Activated CD4-positive, alpha-beta T cell treated with anti-CD3 and anti-CD28 coated beads, Interleukin-2, amount 10 ng/mL, durations not matched to agents 7 days and 5 days (primary cell): ENCODE measurements around the gene DCLK2. TPM values are rescaled to one million over a fixed set of nuclear protein-coding genes. Genes with fewer than 3 reads are reported as not detected.

Experiments
- CTCF ChIA-PET: fragments of 350-600 bp; sonication (Branson Sonifier 250); formaldehyde crosslinking; loops from one replicate; lab custom pipeline; 2021; ENCODE audit warnings: antibody characterized with exemption; lab: Charles Lee
- POLR2A ChIA-PET: fragments of 350-600 bp; sonication (Branson Sonifier 250); formaldehyde crosslinking; loops from one replicate; lab custom pipeline; 2021; ENCODE audit warnings: antibody characterized with exemption; lab: Charles Lee
- DNase-seq: peaks from one replicate; pipeline ENCODE4 v3.0.0-alpha.2; 2020
- H3K27ac Mint-ChIP-seq: one replicate; pipeline ENCODE4 v1.8.0; 2021; ENCODE audit warnings: mild to moderate bottlenecking, moderate library complexity, mixed read lengths
- H3K27me3 Mint-ChIP-seq: one replicate; pipeline ENCODE4 v1.8.0; 2021; ENCODE audit warnings: mixed read lengths
- H3K36me3 Mint-ChIP-seq: one replicate; pipeline ENCODE4 v1.8.0; 2021; ENCODE audit warnings: low read depth, mixed read lengths
- H3K4me1 Mint-ChIP-seq: one replicate; pipeline ENCODE4 v1.8.0; 2021; ENCODE audit warnings: mixed read lengths
- H3K4me3 Mint-ChIP-seq: one replicate; pipeline ENCODE4 v1.8.0; 2021; ENCODE audit warnings: mild to moderate bottlenecking, moderate library complexity, mixed read lengths
- H3K9me3 Mint-ChIP-seq: one replicate; pipeline ENCODE4 v1.8.0; 2021; ENCODE audit warnings: mixed read lengths
- total RNA-seq, 2 experiments: library from RNA; stranded (reverse); gene quantifications; one replicate each; pipeline ENCODE4 v1.2.3, GENCODE V29; 2021

DCLK2 gene
- total RNA-seq, 2 experiments from 2014 or later, result not detected

GRCh38 chr4:150074064-150074463 is 4.2 kb upstream of the DCLK2 start:
- DNase-seq, result no peak
- ChIA-PET CTCF (no interaction called here), POLR2A (no interaction called here)
- no peaks in the 10 kb centered on the region for H3K9me3 Mint-ChIP-seq
- no peak overlapping the region for H3K4me3 Mint-ChIP-seq
- H3K4me1 Mint-ChIP-seq, result no peaks in the 10 kb centered on the region
- H3K27ac Mint-ChIP-seq, result no peak overlapping the region
- H3K27me3 Mint-ChIP-seq, result peaks cover 45% of the 10 kb centered on the region
- H3K36me3 Mint-ChIP-seq, result no peaks in the 10 kb centered on the region

- no peak overlapping the region for H3K4me3 Mint-ChIP-seq
- ChIA-PET POLR2A (no interaction called here), CTCF (no interaction called here)
- no peaks in the 10 kb centered on the region for H3K4me1 Mint-ChIP-seq
- peaks cover 55% of the 10 kb centered on the region for H3K27me3 Mint-ChIP-seq
- no peak overlapping the region for H3K27ac Mint-ChIP-seq
- no peak for DNase-seq
- no peaks in the 10 kb centered on the region for H3K9me3 Mint-ChIP-seq
- H3K36me3 Mint-ChIP-seq, result no peaks in the 10 kb centered on the region
These were observed 385 bp downstream of the DCLK2 start for GRCh38 chr4:150078579-150079080.

- POLR2A ChIA-PET, result no interaction called here
- H3K4me3 Mint-ChIP-seq, result peak overlapping the region; percentile 57
- DNase-seq, result peak; percentile 24
- H3K27me3 Mint-ChIP-seq, result peaks cover 58% of the 10 kb centered on the region
- H3K9me3 Mint-ChIP-seq, result no peaks in the 10 kb centered on the region
- CTCF ChIA-PET, result no interaction called here
- H3K36me3 Mint-ChIP-seq, result no peaks in the 10 kb centered on the region
- H3K4me1 Mint-ChIP-seq, result no peaks in the 10 kb centered on the region
- no peak overlapping the region for H3K27ac Mint-ChIP-seq
These were observed 886 bp downstream of the DCLK2 start for GRCh38 chr4:150079081-150079581.

- Mint-ChIP-seq H3K36me3 (no peaks in the 10 kb centered on the region), H3K9me3 (no peaks in the 10 kb centered on the region), H3K4me3 (no peak overlapping the region), H3K27ac (no peak overlapping the region), H3K4me1 (no peaks in the 10 kb centered on the region), H3K27me3 (peaks cover 51% of the 10 kb centered on the region)
- ChIA-PET CTCF (no interaction called here), POLR2A (no interaction called here)
- DNase-seq, result no peak
These were observed 2.1 kb downstream of the DCLK2 start for GRCh38 chr4:150080337-150080736.

GRCh38 chr4:150080875-150081274 is 2.6 kb downstream of the DCLK2 start:
- DNase-seq, result no peak
- Mint-ChIP-seq H3K27ac (no peak overlapping the region), H3K4me3 (no peak overlapping the region), H3K36me3 (no peaks in the 10 kb centered on the region), H3K4me1 (no peaks in the 10 kb centered on the region), H3K9me3 (no peaks in the 10 kb centered on the region), H3K27me3 (peaks cover 45% of the 10 kb centered on the region)
- CTCF ChIA-PET, result no interaction called here
- POLR2A ChIA-PET, result no interaction called here

- Mint-ChIP-seq H3K27me3 (peaks cover 33% of the 10 kb centered on the region), H3K9me3 (no peaks in the 10 kb centered on the region), H3K36me3 (no peaks in the 10 kb centered on the region), H3K4me3 (no peak overlapping the region), H3K4me1 (no peaks in the 10 kb centered on the region), H3K27ac (no peak overlapping the region)
- CTCF ChIA-PET, result interaction anchor here (0.9 kb wide), 1 partner anchor 125 kb away, joined by 3 read pairs; no protein-coding TSS in a partner anchor
- POLR2A ChIA-PET, result no interaction called here
- DNase-seq, result no peak
These were observed 4.0 kb downstream of the DCLK2 start for GRCh38 chr4:150082241-150082640.

- Mint-ChIP-seq H3K36me3 (no peaks in the 10 kb centered on the region), H3K4me3 (no peak overlapping the region), H3K9me3 (no peaks in the 10 kb centered on the region), H3K4me1 (no peaks in the 10 kb centered on the region), H3K27me3 (peaks cover 10% of the 10 kb centered on the region), H3K27ac (no peak overlapping the region)
- DNase-seq, result no peak
- CTCF ChIA-PET, result no interaction called here
- POLR2A ChIA-PET, result no interaction called here
These were observed 8.8 kb downstream of the DCLK2 start for GRCh38 chr4:150087006-150087405.

GRCh38 chr4:150089732-150090131 is 11.5 kb downstream of the DCLK2 start:
- no peaks in the 10 kb centered on the region for H3K4me1 Mint-ChIP-seq
- H3K4me3 Mint-ChIP-seq, result no peak overlapping the region
- POLR2A ChIA-PET, result no interaction called here
- no peaks in the 10 kb centered on the region for H3K9me3 Mint-ChIP-seq
- CTCF ChIA-PET, result no interaction called here
- H3K36me3 Mint-ChIP-seq, result no peaks in the 10 kb centered on the region
- DNase-seq, result no peak
- H3K27ac Mint-ChIP-seq, result no peak overlapping the region
- peaks cover 4% of the 10 kb centered on the region for H3K27me3 Mint-ChIP-seq

GRCh38 chr4:150090836-150091235 is 12.6 kb downstream of the DCLK2 start:
- no peaks in the 10 kb centered on the region for H3K36me3 Mint-ChIP-seq
- POLR2A ChIA-PET, result no interaction called here
- DNase-seq, result no peak
- H3K27ac Mint-ChIP-seq, result no peak overlapping the region
- no peak overlapping the region for H3K4me3 Mint-ChIP-seq
- H3K27me3 Mint-ChIP-seq, result peaks cover 4% of the 10 kb centered on the region
- no peaks in the 10 kb centered on the region for H3K4me1 Mint-ChIP-seq
- no peaks in the 10 kb centered on the region for H3K9me3 Mint-ChIP-seq
- CTCF ChIA-PET, result no interaction called here

GRCh38 chr4:150094676-150095075 is 16.4 kb downstream of the DCLK2 start:
- no peak overlapping the region for H3K27ac Mint-ChIP-seq
- no peaks in the 10 kb centered on the region for H3K36me3 Mint-ChIP-seq
- no peak overlapping the region for H3K4me3 Mint-ChIP-seq
- CTCF ChIA-PET, result no interaction called here
- POLR2A ChIA-PET, result no interaction called here
- peaks cover 2% of the 10 kb centered on the region for H3K27me3 Mint-ChIP-seq
- no peaks in the 10 kb centered on the region for H3K4me1 Mint-ChIP-seq
- no peaks in the 10 kb centered on the region for H3K9me3 Mint-ChIP-seq
- DNase-seq, result no peak

- no peaks in the 10 kb centered on the region for H3K36me3 Mint-ChIP-seq
- no peak for DNase-seq
- no peak overlapping the region for H3K4me3 Mint-ChIP-seq
- no peaks in the 10 kb centered on the region for H3K9me3 Mint-ChIP-seq
- H3K27ac Mint-ChIP-seq, result no peak overlapping the region
- peaks cover 4% of the 10 kb centered on the region for H3K27me3 Mint-ChIP-seq
- no peaks in the 10 kb centered on the region for H3K4me1 Mint-ChIP-seq
- POLR2A ChIA-PET, result no interaction called here
- CTCF ChIA-PET, result no interaction called here
These were observed 18.4 kb downstream of the DCLK2 start for GRCh38 chr4:150096625-150097024.

- POLR2A ChIA-PET, result no interaction called here
- CTCF ChIA-PET, result no interaction called here
- H3K27me3 Mint-ChIP-seq, result peaks cover 2% of the 10 kb centered on the region
These were observed 20.0 kb downstream of the DCLK2 start for GRCh38 chr4:150098214-150098613.

GRCh38 chr4:150104404-150105027 is 26.3 kb downstream of the DCLK2 start:
- no peaks in the 10 kb centered on the region for H3K4me1 Mint-ChIP-seq
- no peaks in the 10 kb centered on the region for H3K9me3 Mint-ChIP-seq
- no peaks in the 10 kb centered on the region for H3K36me3 Mint-ChIP-seq
- peaks cover 9% of the 10 kb centered on the region for H3K27me3 Mint-ChIP-seq
- POLR2A ChIA-PET, result no interaction called here
- DNase-seq, result no peak
- no peak overlapping the region for H3K27ac Mint-ChIP-seq
- CTCF ChIA-PET, result no interaction called here
- H3K4me3 Mint-ChIP-seq, result no peak overlapping the region

More at GRCh38 chr4:150098214-150098613, 20.0 kb downstream of the DCLK2 start:
- Mint-ChIP-seq H3K4me3 (no peak overlapping the region), H3K27ac (no peak overlapping the region), H3K4me1 (no peaks in the 10 kb centered on the region), H3K36me3 (no peaks in the 10 kb centered on the region), H3K9me3 (no peaks in the 10 kb centered on the region)
- no peak for DNase-seq

GRCh38 chr4:150106886-150107285 is 28.6 kb downstream of the DCLK2 start:
- no peaks in the 10 kb centered on the region for H3K9me3 Mint-ChIP-seq
- POLR2A ChIA-PET, result no interaction called here
- H3K36me3 Mint-ChIP-seq, result no peaks in the 10 kb centered on the region
- no peak for DNase-seq
- CTCF ChIA-PET, result no interaction called here
- no peak overlapping the region for H3K4me3 Mint-ChIP-seq
- no peak overlapping the region for H3K27ac Mint-ChIP-seq
- peaks cover 10% of the 10 kb centered on the region for H3K27me3 Mint-ChIP-seq
- H3K4me1 Mint-ChIP-seq, result no peaks in the 10 kb centered on the region
